Activated naive CD8-positive, alpha-beta T cell treated with anti-CD3 and anti-CD28 coated beads, Interleukin-2, amount 50 U/mL, for 16 hours (primary cell): ENCODE results near the gene MEGF11.

ENCODE experiments used
- DNase-seq: peaks from one replicate; pipeline ENCODE4 v3.0.0-alpha.2; 2020; ENCODE audit warnings: low read depth, low spot score

The MEGF11 gene

GRCh38 chr15:65944404-65944803 lies 309.1 kb downstream of the MEGF11 start:
- no peak for DNase-seq

- DNase-seq = no peak
Observed at GRCh38 chr15:65942436-65942835, 311.1 kb downstream of the MEGF11 start.

GRCh38 chr15:65940618-65940909 lies 313.0 kb downstream of the MEGF11 start:
- no peak for DNase-seq

GRCh38 chr15:65939901-65940617 lies 313.5 kb downstream of the MEGF11 start:
- DNase-seq = no peak

GRCh38 chr15:65938604-65939003 lies 314.9 kb downstream of the MEGF11 start:
- DNase-seq = no peak

- no peak for DNase-seq
Observed at GRCh38 chr15:65937476-65937875, 316.1 kb downstream of the MEGF11 start.

GRCh38 chr15:65937054-65937453 lies 316.5 kb downstream of the MEGF11 start:
- no peak for DNase-seq

GRCh38 chr15:65936282-65936681 lies 317.3 kb downstream of the MEGF11 start:
- no peak for DNase-seq

- DNase-seq = no peak
Observed at GRCh38 chr15:65935391-65935790, 318.2 kb downstream of the MEGF11 start.

- DNase-seq = no peak
Observed at GRCh38 chr15:65931221-65931620, 322.3 kb downstream of the MEGF11 start.

GRCh38 chr15:65930134-65930533 lies 323.4 kb downstream of the MEGF11 start:
- no peak for DNase-seq

GRCh38 chr15:65929573-65929972 lies 324.0 kb downstream of the MEGF11 start:
- DNase-seq = no peak

GRCh38 chr15:65927545-65927944 lies 326.0 kb downstream of the MEGF11 start:
- DNase-seq = no peak

GRCh38 chr15:65926899-65927298 lies 326.7 kb downstream of the MEGF11 start:
- DNase-seq = no peak

- no peak for DNase-seq
Observed at GRCh38 chr15:65926459-65926858, 327.1 kb downstream of the MEGF11 start.

- DNase-seq = no peak
Observed at GRCh38 chr15:65925338-65925737, 328.2 kb downstream of the MEGF11 start.

GRCh38 chr15:65924004-65924403 lies 329.5 kb downstream of the MEGF11 start:
- DNase-seq = no peak

GRCh38 chr15:65923264-65923663 lies 330.3 kb downstream of the MEGF11 start:
- DNase-seq = no peak

GRCh38 chr15:65922621-65923020 lies 330.9 kb downstream of the MEGF11 start:
- DNase-seq = no peak

- no peak for DNase-seq
Observed at GRCh38 chr15:65921780-65922179, 331.8 kb downstream of the MEGF11 start.

- no peak for DNase-seq
Observed at GRCh38 chr15:65920825-65921309, 332.7 kb downstream of the MEGF11 start.

- DNase-seq = no peak
Observed at GRCh38 chr15:65920121-65920520, 333.4 kb downstream of the MEGF11 start.

- no peak for DNase-seq
Observed at GRCh38 chr15:65919353-65919752, 334.2 kb downstream of the MEGF11 start.

GRCh38 chr15:65918945-65919344 lies 334.6 kb downstream of the MEGF11 start:
- no peak for DNase-seq
